Measurements from ENCODE around the gene LILRA6.
"Not testable (repeated sequence)": the region's sequence is repeated elsewhere in the genome, so short reads cannot be mapped to it uniquely, and the experiment has no call there.

LILRA6 gene

GRCh38 chr19:54233941-54234340, 8.6 kb downstream of the LILRA6 start:
- H3K27ac ChIP-seq (ENCODE audit: insufficient read depth in 1 of 2, low read depth in 1 of 2, low read length in 2 of 2, poor library complexity in 1 of 2, severe bottlenecking in 2 of 2) = no peak overlapping the region
- no peak overlapping the region for H3K4me3 ChIP-seq (ENCODE audit: control insufficient read depth in 1 of 7, extremely low read depth in 1 of 7, insufficient read depth in 4 of 7, low read depth in 2 of 7, low read length in 6 of 7)
- no peaks in the 10 kb centered on the region for H3K36me3 ChIP-seq (ENCODE audit: control insufficient read depth in 4 of 4, insufficient read depth in 4 of 4, low read length in 3 of 4)
- peaks cover 0 to 4% (median 2%) of the 10 kb centered on the region in 4 experiments for H3K4me1 ChIP-seq (ENCODE audit: control extremely low read depth in 1 of 4, control insufficient read depth in 4 of 4, insufficient read depth in 4 of 4, low read length in 3 of 4)
- H3K27me3 ChIP-seq (replicated peaks in 2 of 5; ENCODE audit: control insufficient read depth in 4 of 5, insufficient read depth in 5 of 5, low read length in 4 of 5) = no peaks in the 10 kb centered on the region
- CTCF ChIA-PET = interaction anchor here (0.9 to 2.0 kb wide), 9 partner anchors 23 to 157 kb away, joined by 3 to 7 read pairs (median 4); partner anchors contain the start of gene MBOAT7
- 100% methylated on average over 3 of the region's 5 CpGs for WGBS (ENCODE audit: insufficient coverage)
- DNase-seq = no peak
- no peaks in the 10 kb centered on the region for H3K9me3 ChIP-seq (ENCODE audit: control extremely low read depth in 1 of 5, control insufficient read depth in 4 of 5, insufficient read depth in 2 of 5, low read depth in 1 of 5, low read length in 4 of 5)
- POLR2A ChIA-PET = no interaction called here

DNA sequence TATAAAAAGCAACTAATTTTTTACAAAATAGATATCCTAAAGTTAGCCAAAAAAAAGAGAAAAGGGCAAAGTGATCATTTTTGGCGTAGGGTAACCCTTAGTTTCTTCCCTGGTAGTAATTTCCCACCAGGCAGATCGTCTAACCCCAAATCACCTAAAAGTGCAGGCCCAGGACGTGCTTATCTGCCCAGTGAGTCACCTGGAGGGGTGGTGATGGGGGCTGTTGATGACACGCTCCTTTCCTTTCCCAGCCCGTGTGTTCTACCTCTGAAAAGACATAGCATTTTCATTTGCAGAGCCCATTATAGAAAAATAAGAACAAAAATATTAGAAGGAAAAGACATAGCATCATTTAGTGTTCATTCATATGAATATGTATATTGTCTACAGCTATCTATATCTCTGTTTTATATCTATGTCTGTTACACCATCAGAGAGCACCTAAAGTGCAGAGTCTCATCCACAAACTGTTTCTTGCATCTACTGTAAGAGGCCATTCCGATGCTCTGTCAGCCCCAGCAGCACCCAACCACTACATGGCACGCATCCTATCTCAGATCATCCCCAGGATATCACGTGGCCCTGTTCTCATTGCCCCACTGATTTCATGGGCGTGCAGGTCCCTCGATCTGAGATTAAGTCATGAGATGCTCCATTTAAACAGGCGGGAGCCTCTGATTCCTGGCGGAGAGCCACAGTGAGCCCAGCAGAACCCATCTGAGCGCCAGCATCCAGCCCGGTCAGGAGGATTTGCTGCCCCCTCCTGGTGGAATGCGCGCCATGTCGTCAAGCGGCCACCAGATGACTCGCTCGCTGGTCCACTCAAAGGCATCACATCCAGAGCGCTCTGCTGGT, 11.3 kb downstream of the LILRA6 start:
- no peak overlapping the region for H3K4me3 ChIP-seq (ENCODE audit: control insufficient read depth in 1 of 7, extremely low read depth in 1 of 7, insufficient read depth in 4 of 7, low read depth in 2 of 7, low read length in 6 of 7)
- peaks cover 0 to 4% (median 2%) of the 10 kb centered on the region in 4 experiments for H3K4me1 ChIP-seq (ENCODE audit: control extremely low read depth in 1 of 4, control insufficient read depth in 4 of 4, insufficient read depth in 4 of 4, low read length in 3 of 4)
- H3K27ac ChIP-seq (ENCODE audit: insufficient read depth in 1 of 2, low read depth in 1 of 2, low read length in 2 of 2, poor library complexity in 1 of 2, severe bottlenecking in 2 of 2) = no peak overlapping the region
- POLR2A ChIA-PET = interaction anchor here (1.1 kb wide), 1 partner anchor 23 kb away, joined by 3 read pairs; no protein-coding TSS in a partner anchor
- H3K27me3 ChIP-seq (replicated peaks in 2 of 5; ENCODE audit: control insufficient read depth in 4 of 5, insufficient read depth in 5 of 5, low read length in 4 of 5) = no peaks in the 10 kb centered on the region
- no peaks in the 10 kb centered on the region for H3K36me3 ChIP-seq (ENCODE audit: control insufficient read depth in 4 of 4, insufficient read depth in 4 of 4, low read length in 3 of 4)
- H3K9me3 ChIP-seq (ENCODE audit: control extremely low read depth in 1 of 5, control insufficient read depth in 4 of 5, insufficient read depth in 2 of 5, low read depth in 1 of 5, low read length in 4 of 5) = no peaks in the 10 kb centered on the region
- DNase-seq = peak; percentile 79 to 90 (median 86)
- CTCF ChIA-PET = interaction anchor here (0.6 to 2.4 kb wide), 15 partner anchors 8 to 94 kb away, joined by 3 to 12 read pairs (median 4); partner anchors contain the start of genes LILRB3, MBOAT7 and RPS9
- WGBS (ENCODE audit: insufficient coverage) = 15% methylated on average over 16 of the region's 21 CpGs

- Histone ChIP-seq H3K4me1 (ENCODE audit: control extremely low read depth in 1 of 4, control insufficient read depth in 4 of 4, insufficient read depth in 4 of 4, low read length in 3 of 4) (peaks cover 0 to 4% (median 2%) of the 10 kb centered on the region in 4 experiments), H3K27me3 (replicated peaks in 2 of 5; ENCODE audit: control insufficient read depth in 4 of 5, insufficient read depth in 5 of 5, low read length in 4 of 5) (no peaks in the 10 kb centered on the region), H3K9me3 (ENCODE audit: control extremely low read depth in 1 of 5, control insufficient read depth in 4 of 5, insufficient read depth in 2 of 5, low read depth in 1 of 5, low read length in 4 of 5) (no peaks in the 10 kb centered on the region), H3K4me3 (ENCODE audit: control insufficient read depth in 1 of 7, extremely low read depth in 1 of 7, insufficient read depth in 4 of 7, low read depth in 2 of 7, low read length in 6 of 7) (no peak overlapping the region), H3K36me3 (ENCODE audit: control insufficient read depth in 4 of 4, insufficient read depth in 4 of 4, low read length in 3 of 4) (no peaks in the 10 kb centered on the region), H3K27ac (ENCODE audit: insufficient read depth in 1 of 2, low read depth in 1 of 2, low read length in 2 of 2, poor library complexity in 1 of 2, severe bottlenecking in 2 of 2) (no peak overlapping the region)
- ChIA-PET POLR2A (interaction anchor here (0.7 kb wide), 1 partner anchor 91 kb away, joined by 3 read pairs; no protein-coding TSS in a partner anchor), CTCF (interaction anchor here (1.0 to 1.8 kb wide), 3 partner anchors 20 to 40 kb away, joined by 3 to 6 read pairs (median 3); no protein-coding TSS in a partner anchor)
- WGBS (ENCODE audit: insufficient coverage) = 96% methylated on average over 7 of the region's 7 CpGs
- DNase-seq = no peak
These were observed 12.6 kb downstream of the LILRA6 start for GRCh38 chr19:54230031-54230430.

DNA sequence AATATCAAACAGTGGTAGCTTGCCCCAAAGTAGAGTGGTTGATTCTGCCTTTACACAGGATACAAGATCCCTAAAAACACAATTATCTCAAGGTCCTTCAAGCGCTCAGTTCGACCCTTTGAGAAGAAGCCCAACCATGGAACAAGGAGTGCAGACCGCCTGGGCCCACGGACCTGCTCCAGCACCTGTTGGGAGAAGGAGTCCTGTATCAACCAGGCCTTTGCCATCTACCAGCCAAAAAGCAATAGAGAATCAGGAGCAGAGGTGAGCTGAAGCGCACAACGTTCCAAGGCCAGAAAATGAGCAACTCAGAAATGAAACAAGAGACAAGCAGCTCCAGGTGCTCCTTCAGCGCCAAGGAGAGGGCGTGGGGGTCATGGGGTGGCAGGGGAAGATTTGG, 13.4 kb downstream of the LILRA6 start:
- ChIA-PET CTCF (interaction anchor here (1.0 to 1.8 kb wide), 5 partner anchors 10 to 170 kb away, joined by 3 to 8 read pairs (median 5); no protein-coding TSS in a partner anchor), POLR2A (interaction anchor here (0.7 kb wide), 1 partner anchor 90 kb away, joined by 3 read pairs; no protein-coding TSS in a partner anchor)
- no peak for DNase-seq
- H3K9me3 ChIP-seq (ENCODE audit: control extremely low read depth in 1 of 5, control insufficient read depth in 4 of 5, insufficient read depth in 2 of 5, low read depth in 1 of 5, low read length in 4 of 5) = no peaks in the 10 kb centered on the region
- 99% methylated on average over 6 of the region's 8 CpGs for WGBS (ENCODE audit: insufficient coverage)
- H3K27me3 ChIP-seq (replicated peaks in 2 of 5; ENCODE audit: control insufficient read depth in 4 of 5, insufficient read depth in 5 of 5, low read length in 4 of 5) = no peaks in the 10 kb centered on the region
- peaks cover 0 to 4% (median 2%) of the 10 kb centered on the region in 4 experiments for H3K4me1 ChIP-seq (ENCODE audit: control extremely low read depth in 1 of 4, control insufficient read depth in 4 of 4, insufficient read depth in 4 of 4, low read length in 3 of 4)
- no peaks in the 10 kb centered on the region for H3K36me3 ChIP-seq (ENCODE audit: control insufficient read depth in 4 of 4, insufficient read depth in 4 of 4, low read length in 3 of 4)
- H3K4me3 ChIP-seq (ENCODE audit: control insufficient read depth in 1 of 7, extremely low read depth in 1 of 7, insufficient read depth in 4 of 7, low read depth in 2 of 7, low read length in 6 of 7) = no peak overlapping the region
- no peak overlapping the region for H3K27ac ChIP-seq (ENCODE audit: insufficient read depth in 1 of 2, low read depth in 1 of 2, low read length in 2 of 2, poor library complexity in 1 of 2, severe bottlenecking in 2 of 2)

DNA sequence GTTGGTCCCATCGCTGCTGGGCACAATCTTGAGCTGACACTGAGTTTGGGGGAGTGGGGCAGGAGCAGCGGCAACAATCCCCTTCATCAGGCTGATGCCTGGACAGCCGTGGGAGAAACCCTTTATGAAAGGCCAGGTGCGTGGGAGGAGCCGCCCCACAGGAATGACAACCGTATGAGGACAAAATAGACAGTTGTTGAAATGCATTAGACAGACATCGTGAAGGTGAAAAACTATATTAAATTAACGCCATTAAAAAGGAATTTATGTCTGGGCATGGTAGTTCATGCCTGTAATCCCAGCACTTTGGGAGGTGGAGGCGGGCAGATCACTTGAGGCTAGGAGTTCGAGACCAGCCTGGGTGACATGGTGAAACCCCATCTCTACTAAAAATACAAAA, 18.0 kb downstream of the LILRA6 start:
- H3K27me3 ChIP-seq (replicated peaks in 2 of 5; ENCODE audit: control insufficient read depth in 4 of 5, insufficient read depth in 5 of 5, low read length in 4 of 5); DNase-seq; H3K4me3 ChIP-seq (ENCODE audit: control insufficient read depth in 1 of 7, extremely low read depth in 1 of 7, insufficient read depth in 4 of 7, low read depth in 2 of 7, low read length in 6 of 7); H3K27ac ChIP-seq (ENCODE audit: insufficient read depth in 1 of 2, low read depth in 1 of 2, low read length in 2 of 2, poor library complexity in 1 of 2, severe bottlenecking in 2 of 2); POLR2A ChIA-PET; H3K36me3 ChIP-seq (ENCODE audit: control insufficient read depth in 4 of 4, insufficient read depth in 4 of 4, low read length in 3 of 4); H3K9me3 ChIP-seq (ENCODE audit: control extremely low read depth in 1 of 5, control insufficient read depth in 4 of 5, insufficient read depth in 2 of 5, low read depth in 1 of 5, low read length in 4 of 5); H3K4me1 ChIP-seq (ENCODE audit: control extremely low read depth in 1 of 4, control insufficient read depth in 4 of 4, insufficient read depth in 4 of 4, low read length in 3 of 4): not testable (repeated sequence)
- 100% methylated on average over 4 of the region's 10 CpGs for WGBS (ENCODE audit: insufficient coverage)
- CTCF ChIA-PET = interaction anchor here (0.7 kb wide), 1 partner anchor 20 kb away, joined by 3 read pairs; no protein-coding TSS in a partner anchor

DNA sequence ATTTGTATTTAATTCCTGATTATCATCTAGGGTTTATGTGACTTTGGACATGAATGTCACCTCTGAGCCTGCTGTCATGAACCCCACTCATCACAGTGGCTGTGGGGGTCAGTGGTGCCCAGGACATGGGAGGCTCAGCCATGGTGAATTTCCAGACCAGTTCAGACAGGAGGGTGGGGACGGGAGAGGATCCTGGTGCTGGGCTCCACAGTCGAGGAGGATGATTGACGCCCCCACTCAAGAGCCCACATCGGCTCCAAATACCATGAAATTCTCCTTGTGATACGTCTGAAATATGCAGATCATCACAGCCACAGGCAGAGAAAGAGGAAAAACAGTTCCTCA, 18.7 kb downstream of the LILRA6 start:
- H3K9me3 ChIP-seq (ENCODE audit: control extremely low read depth in 1 of 5, control insufficient read depth in 4 of 5, insufficient read depth in 2 of 5, low read depth in 1 of 5, low read length in 4 of 5); H3K36me3 ChIP-seq (ENCODE audit: control insufficient read depth in 4 of 4, insufficient read depth in 4 of 4, low read length in 3 of 4); H3K4me1 ChIP-seq (ENCODE audit: control extremely low read depth in 1 of 4, control insufficient read depth in 4 of 4, insufficient read depth in 4 of 4, low read length in 3 of 4); H3K27me3 ChIP-seq (replicated peaks in 2 of 5; ENCODE audit: control insufficient read depth in 4 of 5, insufficient read depth in 5 of 5, low read length in 4 of 5); H3K4me3 ChIP-seq (ENCODE audit: control insufficient read depth in 1 of 7, extremely low read depth in 1 of 7, insufficient read depth in 4 of 7, low read depth in 2 of 7, low read length in 6 of 7); POLR2A ChIA-PET; H3K27ac ChIP-seq (ENCODE audit: insufficient read depth in 1 of 2, low read depth in 1 of 2, low read length in 2 of 2, poor library complexity in 1 of 2, severe bottlenecking in 2 of 2); DNase-seq: not testable (repeated sequence)
- WGBS (ENCODE audit: insufficient coverage) = 89% methylated on average over 5 of the region's 5 CpGs
- CTCF ChIA-PET = interaction anchor here (0.9 to 1.4 kb wide), 2 partner anchors 9 to 14 kb away, joined by 3 to 5 read pairs; no protein-coding TSS in a partner anchor

Data from common myeloid progenitor, CD34-positive (primary cell).